Right lobe of liver (tissue), 4 donors: Measurements from ENCODE around the gene SAMD11.

ENCODE experiments used
- POLR2A ChIP-seq: fragments of 450-650 bp; IDR thresholded peaks from one replicate; pipeline ENCODE4 v1.6.1; 2017; ENCODE audit warnings: antibody characterized with exemption, mild to moderate bottlenecking
- TF ChIP-seq, protein P1 (sequence below), 4 donors: fragments of 200-600 bp in 3 of 4; fragments of 450-650 bp in 1 of 4; IDR thresholded peaks; one replicate each; pipeline versions ENCODE4 v1.5.1 to v1.8.0; 2016 to 2022; ENCODE audit warnings: antibody characterized with exemption in 4 of 4, mild to moderate bottlenecking in 2 of 4
- donor health status: DM: no; HTN: no; CAD: no.
- donor health status: DM: no; HTN: no; CAD: no.
- donor health status: DM: no; HTN: yes; CAD: no.

DNA sequence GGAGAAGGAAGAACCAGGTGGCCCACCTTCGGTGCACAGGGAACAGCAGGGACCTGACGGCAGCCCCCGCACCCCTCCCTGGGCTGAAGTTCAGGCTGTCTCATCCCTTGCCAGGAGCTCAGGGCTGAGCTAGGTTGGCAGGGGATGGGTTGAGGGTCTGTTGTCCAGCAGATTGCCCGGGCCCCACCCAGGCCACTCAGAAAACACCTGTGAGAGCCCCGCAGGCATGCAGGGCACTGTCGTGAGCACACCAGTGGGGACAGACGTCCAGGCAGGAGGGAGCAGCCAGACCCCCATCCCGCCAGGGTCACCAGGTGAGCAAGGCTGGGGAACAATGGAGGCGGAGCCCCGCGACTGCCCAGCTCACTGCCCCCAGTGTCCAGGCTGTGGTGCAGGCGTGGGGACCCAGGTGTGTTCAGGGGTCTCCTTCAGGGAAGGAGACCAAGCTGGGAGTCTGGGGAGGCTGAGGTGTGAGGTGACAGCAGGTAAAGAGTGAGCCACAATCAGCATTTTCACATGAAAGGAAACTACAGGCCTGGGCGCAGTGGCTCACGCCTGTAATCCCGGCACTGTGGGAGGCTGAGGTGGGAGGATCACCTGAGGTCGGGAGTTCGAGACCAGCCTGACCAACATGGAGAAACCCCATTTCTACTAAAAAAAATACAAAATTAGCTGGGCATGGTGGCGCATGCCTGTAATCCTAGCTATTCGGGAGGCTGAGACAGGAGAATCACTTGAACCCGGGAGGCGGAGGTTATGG, 9.4 kb upstream of the SAMD11 start:
- TF ChIP-seq, protein P1, sequence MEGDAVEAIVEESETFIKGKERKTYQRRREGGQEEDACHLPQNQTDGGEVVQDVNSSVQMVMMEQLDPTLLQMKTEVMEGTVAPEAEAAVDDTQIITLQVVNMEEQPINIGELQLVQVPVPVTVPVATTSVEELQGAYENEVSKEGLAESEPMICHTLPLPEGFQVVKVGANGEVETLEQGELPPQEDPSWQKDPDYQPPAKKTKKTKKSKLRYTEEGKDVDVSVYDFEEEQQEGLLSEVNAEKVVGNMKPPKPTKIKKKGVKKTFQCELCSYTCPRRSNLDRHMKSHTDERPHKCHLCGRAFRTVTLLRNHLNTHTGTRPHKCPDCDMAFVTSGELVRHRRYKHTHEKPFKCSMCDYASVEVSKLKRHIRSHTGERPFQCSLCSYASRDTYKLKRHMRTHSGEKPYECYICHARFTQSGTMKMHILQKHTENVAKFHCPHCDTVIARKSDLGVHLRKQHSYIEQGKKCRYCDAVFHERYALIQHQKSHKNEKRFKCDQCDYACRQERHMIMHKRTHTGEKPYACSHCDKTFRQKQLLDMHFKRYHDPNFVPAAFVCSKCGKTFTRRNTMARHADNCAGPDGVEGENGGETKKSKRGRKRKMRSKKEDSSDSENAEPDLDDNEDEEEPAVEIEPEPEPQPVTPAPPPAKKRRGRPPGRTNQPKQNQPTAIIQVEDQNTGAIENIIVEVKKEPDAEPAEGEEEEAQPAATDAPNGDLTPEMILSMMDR (IDR thresholded peaks at IDR 0.05), result no peak
- TF ChIP-seq POLR2A, result no peak
